Stimulated activated CD8-positive, alpha-beta memory T cell treated with anti-CD3 and anti-CD28 coated beads, Interleukin-4, amount 100 ng/mL, for 48 hours (primary cell): ENCODE data around the gene ARRDC2.
"Not testable (repeated sequence)": the region's sequence is repeated elsewhere in the genome, so short reads cannot be mapped to it uniquely, and the experiment has no call there.

Experiments used
- DNase-seq: peaks from one replicate; pipeline ENCODE4 v3.0.0-alpha.2; 2020

ARRDC2 gene

DNA sequence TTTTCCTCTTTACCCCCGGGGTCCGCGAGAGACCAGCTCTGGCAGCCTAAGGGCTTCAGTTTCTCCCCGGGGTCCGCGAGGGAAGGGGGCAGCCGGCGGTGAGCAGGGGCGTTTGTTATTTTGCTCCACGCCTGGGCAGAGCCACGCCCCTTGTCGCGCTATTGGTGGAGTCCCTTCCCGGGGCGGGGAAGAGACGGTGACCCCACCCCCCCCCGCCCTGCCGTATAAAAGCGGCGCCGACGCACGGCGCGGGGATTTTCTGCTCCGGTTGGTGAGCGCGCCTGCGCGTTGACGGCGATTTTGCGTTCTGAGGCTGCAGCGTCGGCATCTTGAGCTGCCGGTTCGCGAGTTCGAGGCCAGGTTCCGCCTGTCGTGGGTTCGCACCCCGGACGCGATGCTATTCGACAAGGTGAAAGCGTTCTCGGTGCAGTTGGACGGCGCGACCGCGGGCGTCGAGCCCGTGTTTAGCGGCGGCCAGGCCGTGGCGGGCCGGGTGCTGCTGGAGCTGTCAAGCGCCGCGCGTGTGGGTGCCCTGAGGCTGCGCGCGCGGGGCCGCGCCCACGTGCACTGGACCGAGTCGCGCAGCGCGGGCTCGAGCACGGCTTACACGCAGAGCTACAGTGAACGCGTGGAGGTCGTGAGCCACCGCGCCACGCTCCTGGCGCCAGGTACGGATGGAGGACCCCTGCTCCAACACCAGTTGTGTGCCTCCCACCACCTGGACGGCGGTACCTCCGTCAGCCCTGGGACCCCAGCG is at the start of gene ARRDC2:
TSS of gene ARRDC2 (plus strand) at position 254 of the 757 bp plus-strand sequence. CDS start at position 395, 141 bp downstream.
- peak; percentile 88 for DNase-seq

DNA sequence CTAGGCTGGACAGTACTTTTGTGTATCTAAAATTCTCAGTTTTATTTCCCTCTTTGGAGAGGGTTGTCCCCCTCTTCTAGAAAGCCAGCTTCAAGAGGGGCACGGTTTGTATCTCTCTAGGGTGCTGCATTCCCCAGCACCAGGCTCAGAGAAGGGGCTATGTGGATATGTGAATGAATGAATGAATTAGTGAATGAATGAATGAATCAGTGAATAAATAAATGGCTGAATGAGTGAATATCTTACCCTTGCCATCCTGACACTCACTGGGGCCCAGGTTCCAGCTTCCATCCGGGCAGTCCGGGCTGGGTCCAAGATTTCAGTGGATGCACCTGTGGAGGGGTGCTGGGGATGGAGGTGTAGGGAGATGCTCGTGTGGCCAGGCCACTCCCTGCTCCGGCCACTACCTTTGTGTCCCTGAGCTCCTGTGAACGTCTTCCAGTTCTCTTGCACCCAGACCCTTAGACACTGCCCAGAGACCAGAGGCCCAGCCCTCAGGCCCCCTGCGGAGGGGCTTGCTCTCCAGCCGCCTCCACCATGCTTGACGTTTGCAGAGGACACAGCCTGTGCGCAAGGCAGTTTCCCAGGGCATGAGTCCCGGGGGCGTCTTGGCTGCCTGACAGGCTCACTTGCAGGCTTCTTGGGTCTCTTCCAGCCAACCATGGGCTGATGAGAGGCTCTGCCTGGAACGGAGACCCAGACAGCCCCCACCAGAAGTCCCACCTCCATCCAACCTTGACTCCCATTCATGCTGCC is 43.9 kb upstream of the ARRDC2 start:
- no peak for DNase-seq

- DNase-seq, result no peak
Observed at GRCh38 chr19:17965370-17966128, 42.4 kb upstream of the ARRDC2 start.

- DNase-seq, result no peak
Observed at GRCh38 chr19:17966129-17966483, 41.9 kb upstream of the ARRDC2 start.

DNA sequence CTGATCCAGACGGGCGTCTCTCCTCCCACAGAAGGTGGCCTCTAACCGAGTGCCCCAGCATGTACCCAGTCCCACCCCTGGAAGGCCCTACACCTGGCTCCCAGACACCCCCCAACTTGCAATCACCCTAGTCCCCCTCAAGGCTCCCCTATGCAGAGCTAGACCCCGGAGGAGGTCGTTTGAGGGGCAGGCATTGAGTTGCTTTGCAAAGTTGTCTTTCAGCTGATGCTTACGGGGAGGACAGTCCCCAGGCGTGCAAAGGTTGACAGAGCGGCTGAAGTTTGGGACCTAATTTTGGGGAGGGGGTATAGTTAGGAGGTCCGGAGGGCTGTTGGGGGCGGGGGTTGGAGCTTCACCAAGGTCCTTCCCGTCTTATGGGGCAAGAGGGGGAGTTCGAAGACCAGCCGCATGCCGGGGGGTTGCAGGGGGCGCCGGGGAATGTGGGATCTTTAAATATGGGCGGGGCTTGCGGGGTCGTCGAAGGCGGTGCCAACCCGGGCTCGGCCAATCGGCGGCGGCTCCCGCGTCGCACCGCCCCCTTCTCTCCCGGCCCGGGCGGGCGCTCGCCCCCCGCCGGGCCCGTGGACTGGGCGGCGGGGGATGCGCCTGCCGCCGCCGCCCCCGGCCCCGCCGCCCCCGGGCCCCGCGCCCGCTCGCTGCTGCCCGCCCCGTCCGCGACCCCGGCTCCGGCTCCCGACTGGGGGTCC is 41.3 kb upstream of the ARRDC2 start, which contains the start of gene KCNN1:
TSS of gene KCNN1 (plus strand) at position 558 of the 707 bp plus-strand sequence. CDS start 6,782 bp downstream, outside the sequence.
- no peak for DNase-seq

- DNase-seq, result no peak
Observed at GRCh38 chr19:17967257-17968051, 40.5 kb upstream of the ARRDC2 start.

DNA sequence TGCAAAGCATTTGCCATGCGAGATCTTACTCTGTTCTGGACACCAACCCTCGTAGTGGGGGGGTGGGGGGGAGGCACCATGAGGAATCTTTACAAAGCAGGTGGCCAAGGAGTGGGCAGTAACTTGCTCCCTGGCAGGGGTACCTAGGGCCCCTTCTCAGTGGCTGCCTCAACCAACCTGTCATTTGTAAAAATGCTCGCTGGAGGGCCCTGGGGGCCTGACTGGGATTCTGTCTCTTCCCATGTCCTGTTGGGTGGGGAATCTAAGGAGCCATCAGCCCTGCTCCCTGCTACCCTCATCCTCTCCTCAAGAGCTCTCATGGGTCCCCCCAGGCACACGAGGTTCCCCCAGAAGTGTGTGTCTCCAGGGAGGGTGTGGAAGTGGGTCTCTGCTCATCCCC is 39.6 kb upstream of the ARRDC2 start:
- DNase-seq, result no peak

DNA sequence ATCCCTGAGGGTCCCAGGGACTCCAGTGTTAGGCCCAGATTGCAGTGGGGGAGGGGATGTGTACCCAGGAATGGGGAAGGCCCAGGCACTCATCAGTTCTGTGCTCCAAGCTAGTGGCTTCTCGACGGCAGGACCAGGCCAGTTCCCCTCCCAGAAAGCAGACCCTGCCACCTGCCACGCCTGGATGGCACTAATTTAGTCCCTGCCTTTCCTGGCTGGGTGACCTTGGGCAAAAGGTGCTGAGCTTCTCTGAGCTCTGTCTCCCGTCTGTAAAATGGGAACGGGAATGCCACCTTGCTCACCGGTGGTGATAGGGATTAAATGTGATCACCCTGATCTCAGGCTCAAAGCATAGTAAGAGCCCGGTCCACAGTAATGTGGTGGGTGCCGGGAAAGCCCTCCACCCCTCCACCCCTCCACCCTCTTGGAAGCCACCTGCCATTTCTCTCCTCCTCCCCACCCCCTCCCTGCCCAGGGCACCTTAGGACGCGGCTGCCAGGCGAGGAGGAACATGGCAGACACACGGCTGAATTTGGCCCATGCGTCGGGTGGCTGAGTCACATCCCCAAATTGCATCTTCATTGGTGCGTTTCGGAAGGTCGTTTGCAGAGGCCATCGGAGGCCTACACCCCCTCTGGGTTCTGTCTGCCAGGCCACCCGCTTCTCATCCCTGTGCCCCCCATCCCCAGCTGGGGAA is 38.7 kb upstream of the ARRDC2 start:
- no peak for DNase-seq

DNA sequence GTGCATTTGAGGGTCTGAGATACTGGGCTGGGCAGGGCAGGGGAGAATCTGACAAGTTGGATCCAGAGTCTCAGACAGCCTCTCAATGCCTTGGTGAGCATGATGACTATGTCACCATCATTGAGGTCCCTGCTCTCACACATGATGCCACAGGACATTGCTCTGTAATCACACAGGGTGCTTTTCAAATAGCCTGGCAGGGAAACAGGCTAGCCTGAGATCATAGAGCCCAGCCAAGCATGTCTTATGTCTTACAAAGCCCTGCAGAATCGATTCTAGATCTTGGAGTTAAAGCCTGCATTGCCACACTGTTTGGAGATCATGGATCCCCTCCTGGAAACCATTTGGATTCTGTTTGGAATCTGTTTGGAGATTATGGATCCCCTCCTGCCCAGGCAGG is 35.7 kb upstream of the ARRDC2 start:
- no peak for DNase-seq

DNA sequence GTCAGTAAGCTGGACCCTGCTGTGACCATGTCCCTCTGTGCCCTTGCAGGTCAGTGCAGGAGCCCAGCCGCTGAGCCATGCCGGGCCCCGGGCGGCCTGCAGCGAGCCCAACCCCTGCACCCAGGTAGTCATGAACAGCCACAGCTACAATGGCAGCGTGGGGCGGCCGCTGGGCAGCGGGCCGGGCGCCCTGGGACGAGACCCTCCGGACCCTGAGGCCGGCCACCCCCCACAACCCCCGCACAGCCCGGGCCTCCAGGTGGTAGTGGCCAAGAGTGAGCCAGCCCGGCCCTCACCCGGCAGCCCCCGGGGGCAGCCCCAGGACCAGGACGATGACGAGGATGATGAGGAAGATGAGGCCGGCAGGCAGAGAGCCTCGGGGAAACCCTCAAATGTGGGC is 34.2 kb upstream of the ARRDC2 start:
- DNase-seq, result no peak

GRCh38 chr19:17974551-17974950 is 33.4 kb upstream of the ARRDC2 start:
- no peak for DNase-seq

DNA sequence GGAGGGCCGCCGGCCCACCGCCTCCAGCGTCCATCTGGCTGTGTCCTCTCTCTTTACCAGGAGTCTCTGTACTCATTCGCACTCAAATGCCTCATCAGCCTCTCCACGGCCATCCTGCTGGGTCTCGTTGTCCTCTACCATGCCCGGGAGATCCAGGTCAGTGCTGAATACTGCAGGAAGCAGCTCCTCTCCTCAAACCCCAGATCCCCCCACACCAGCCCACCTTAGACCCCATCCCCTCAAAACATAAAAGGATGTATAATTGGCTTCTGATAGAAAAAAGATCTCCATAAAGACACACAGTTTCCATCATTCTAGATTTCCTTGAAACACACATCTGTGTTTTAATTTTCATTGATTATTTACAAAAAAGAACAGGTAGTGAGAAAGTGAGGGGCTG is 32.9 kb upstream of the ARRDC2 start:
- no peak for DNase-seq

DNA sequence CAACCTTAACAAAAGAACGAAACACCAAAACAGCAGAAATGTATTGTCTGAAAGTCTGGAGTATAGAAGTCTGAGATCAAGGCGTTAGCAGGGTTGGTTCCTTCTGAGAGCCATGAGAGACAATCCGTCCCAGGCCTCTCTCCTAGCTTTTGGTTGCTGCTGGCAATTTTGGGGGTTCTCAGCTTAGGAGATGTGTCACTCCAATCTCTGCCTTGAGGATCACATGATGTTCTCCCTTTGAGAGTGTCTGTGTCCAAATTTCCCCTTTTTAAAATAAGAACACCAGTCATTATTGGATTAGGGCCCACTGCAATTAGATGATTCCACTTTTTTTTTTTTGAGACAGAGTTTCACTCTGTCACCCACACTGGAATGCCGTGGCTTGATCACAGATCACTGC is 30.9 kb upstream of the ARRDC2 start:
- DNase-seq, result no peak

- no peak for DNase-seq
Observed at GRCh38 chr19:17977488-17977887, 30.5 kb upstream of the ARRDC2 start.

- DNase-seq, result no peak
Observed at GRCh38 chr19:17981611-17982010, 26.4 kb upstream of the ARRDC2 start.

DNA sequence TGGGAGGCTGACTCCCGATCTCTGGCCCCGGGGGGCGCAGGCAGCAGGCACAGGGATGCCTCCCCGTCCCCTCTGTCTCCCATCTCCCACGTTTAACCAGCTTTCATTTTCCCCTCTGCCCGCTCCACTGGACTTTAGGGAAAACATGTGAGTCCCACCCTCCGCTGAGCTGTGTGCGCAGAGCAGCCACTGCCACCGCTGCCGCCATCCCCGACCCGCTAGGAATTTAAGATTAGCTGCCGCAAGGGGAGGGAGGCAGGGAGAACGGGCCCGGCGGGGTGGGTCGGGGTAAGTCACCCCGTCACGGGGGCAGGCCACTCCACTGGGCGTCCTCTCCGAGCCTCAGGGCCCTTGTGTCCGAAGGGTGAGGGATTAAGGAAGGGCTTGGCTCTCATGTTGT is 25.5 kb upstream of the ARRDC2 start:
- DNase-seq, result no peak

GRCh38 chr19:17985037-17985818 is 22.7 kb upstream of the ARRDC2 start:
- no peak for DNase-seq

DNA sequence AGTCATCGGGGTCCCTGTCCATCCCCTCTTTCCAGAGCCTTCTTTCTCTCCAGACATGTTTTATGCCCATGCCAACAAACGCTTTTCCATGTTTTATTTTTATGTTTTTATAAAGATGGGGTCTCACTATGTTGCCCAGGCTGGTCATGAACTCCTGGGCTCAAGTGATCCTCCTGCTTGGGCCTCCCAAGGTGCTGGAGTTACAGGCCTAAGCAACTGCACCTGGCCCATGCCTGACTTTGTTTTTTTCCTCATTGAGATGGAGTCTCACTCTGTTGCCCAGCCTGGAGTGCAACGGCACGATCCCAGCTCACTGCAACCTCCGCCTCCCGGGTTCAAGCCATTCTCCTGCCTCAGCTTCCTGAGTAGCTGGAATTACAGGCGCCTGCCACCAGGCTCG is 21.4 kb upstream of the ARRDC2 start:
- not testable (repeated sequence) for DNase-seq

- DNase-seq, result no peak
Observed at GRCh38 chr19:17988161-17988560, 19.8 kb upstream of the ARRDC2 start.

- DNase-seq, result no peak
Observed at GRCh38 chr19:17989425-17990094, 18.4 kb upstream of the ARRDC2 start.
